CD4-positive, alpha-beta memory T cell (primary cell): Measurements from ENCODE around the gene NEK9. TPM values are rescaled to one million over a fixed set of nuclear protein-coding genes. Genes with fewer than 3 reads are reported as not detected.

Experiments
- CTCF ChIA-PET: fragments of 350-600 bp; sonication (Branson Sonifier 250); formaldehyde crosslinking; loops from one replicate; lab custom pipeline; 2021; ENCODE audit warnings: inconsistent platforms; ENCODE audit not compliant: partially characterized antibody; lab: Charles Lee
- POLR2A ChIA-PET: fragments of 350-600 bp; sonication (Branson Sonifier 250); formaldehyde crosslinking; loops from one replicate; lab custom pipeline; 2021; ENCODE audit not compliant: partially characterized antibody; lab: Charles Lee
- DNase-seq, 5 donors: peaks; one replicate each; pipeline versions ENCODE4 v3.0.0 to v3.0.0-alpha.2; 2020 to 2022; ENCODE audit warnings: mixed read lengths in 1 of 5
- H3K27ac ChIP-seq: one replicate; pipeline ENCODE4 v1.7.0; 2013; ENCODE audit warnings: low read depth, low read length
- H3K27me3 ChIP-seq: 2 replicates; pipeline ENCODE4 v1.7.0; 2013; ENCODE audit warnings: mild to moderate bottlenecking, low read length, moderate library complexity; ENCODE audit not compliant: insufficient read depth
- H3K36me3 ChIP-seq: 2 replicates; pipeline ENCODE4 v1.7.0; 2013; ENCODE audit warnings: mild to moderate bottlenecking, low read length, moderate library complexity; ENCODE audit not compliant: insufficient read depth
- H3K4me1 ChIP-seq: 2 replicates; pipeline ENCODE4 v1.7.0; 2013; ENCODE audit warnings: mild to moderate bottlenecking, low read length, moderate library complexity; ENCODE audit not compliant: insufficient read depth
- H3K4me3 ChIP-seq, 2 donors: one replicate each; pipeline ENCODE4 v1.7.0; 2013; ENCODE audit warnings: low read length in 2 of 2, mild to moderate bottlenecking in 1 of 2
- H3K9me3 ChIP-seq, 2 donors: one replicate each; pipeline ENCODE4 v1.7.0; 2013; ENCODE audit warnings: low read length in 2 of 2, control low read depth in 1 of 2; ENCODE audit not compliant: control insufficient read depth in 1 of 2
- H3K27ac Mint-ChIP-seq, 7 donors: one replicate each; pipeline ENCODE4 v1.8.0; 2020 to 2021; ENCODE audit warnings: mixed read lengths in 7 of 7, mild to moderate bottlenecking in 6 of 7, inconsistent platforms in 3 of 7, moderate library complexity in 3 of 7
- H3K27me3 Mint-ChIP-seq, 2 donors: one replicate each; pipeline ENCODE4 v1.8.0; 2020 to 2021; ENCODE audit warnings: mixed read lengths in 2 of 2
- H3K36me3 Mint-ChIP-seq, 2 donors: one replicate each; pipeline ENCODE4 v1.8.0; 2020 to 2021; ENCODE audit warnings: mixed read lengths in 2 of 2, inconsistent platforms in 1 of 2, mild to moderate bottlenecking in 1 of 2
- H3K4me1 Mint-ChIP-seq, 4 donors: one replicate each; pipeline ENCODE4 v1.8.0; 2020 to 2021; ENCODE audit warnings: mixed read lengths in 4 of 4, mild to moderate bottlenecking in 1 of 4
- H3K4me3 Mint-ChIP-seq, 8 donors: one replicate each; pipeline ENCODE4 v1.8.0; 2020 to 2021; ENCODE audit warnings: mixed read lengths in 8 of 8, mild to moderate bottlenecking in 7 of 8, moderate library complexity in 6 of 8, inconsistent platforms in 3 of 8
- H3K9me3 Mint-ChIP-seq, 8 donors: one replicate each; pipeline ENCODE4 v1.8.0; 2020 to 2021; ENCODE audit warnings: mixed read lengths in 8 of 8, mild to moderate bottlenecking in 5 of 8, inconsistent platforms in 3 of 8, moderate library complexity in 1 of 8
- intact Hi-C: fragments of 100-400 bp; cut with micrococcal nuclease; formaldehyde crosslinking; loops from one replicate; pipeline ENCODE4 v1.15.1; 2023
- polyA plus RNA-seq, 2 donors: library from polyadenylated mRNA; unstranded; fragments of 300-500 nt; fragmentation: Illumina TruSeq; gene quantifications; one replicate each; pipeline ENCODE4 v1.2.3, GENCODE V29; 2021
- total RNA-seq, 2 experiments: library from RNA; stranded (reverse); gene quantifications; one replicate each; pipeline ENCODE4 v1.2.3, GENCODE V29; 2021

Gene NEK9
- total and polyA plus RNA-seq, 4 experiments from 2014 or later: 9.8 to 133 (median 74.6) TPM

DNA sequence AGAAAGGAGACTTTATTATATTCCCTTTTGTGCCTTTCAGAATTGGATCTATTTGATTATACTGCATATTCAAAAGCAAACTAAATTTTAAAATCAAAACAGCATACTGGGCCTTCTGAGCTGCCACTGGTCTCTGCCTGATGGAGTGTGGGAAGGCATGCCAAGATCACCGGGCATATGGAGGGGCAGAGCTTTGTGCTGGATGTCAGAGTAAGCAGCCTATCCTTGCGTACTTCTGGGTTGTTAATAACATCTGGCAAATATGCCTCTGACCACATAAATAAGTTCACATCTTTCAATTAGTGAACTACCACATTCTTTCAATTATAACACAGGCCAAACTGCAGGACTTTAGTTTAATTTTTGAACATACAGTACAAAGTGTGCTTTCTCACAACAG, 93.9 kb downstream of the NEK9 start:
- POLR2A ChIA-PET: no interaction called here
- Mint-ChIP-seq H3K4me1 (peaks cover 0 to 5% (median 2%) of the 10 kb centered on the region in 4 donors), H3K9me3 (no peaks in the 10 kb centered on the region), H3K27me3 (no peaks in the 10 kb centered on the region), H3K4me3 (no peak overlapping the region), H3K27ac (no peak overlapping the region), H3K36me3 (peaks cover 45 to 52% of the 10 kb centered on the region in 2 donors)
- Histone ChIP-seq H3K4me1 (no peaks in the 10 kb centered on the region), H3K9me3 (no peaks in the 10 kb centered on the region), H3K27me3 (no peaks in the 10 kb centered on the region), H3K4me3 (no peak overlapping the region), H3K36me3 (no peaks in the 10 kb centered on the region), H3K27ac (no peak overlapping the region)
- CTCF ChIA-PET: no interaction called here
- DNase-seq: no peak
- intact Hi-C loops: no loop called here

GRCh38 chr14:75030147-75030546, 96.7 kb downstream of the NEK9 start:
- no peaks in the 10 kb centered on the region for H3K9me3 ChIP-seq
- Mint-ChIP-seq H3K27me3 (no peaks in the 10 kb centered on the region), H3K4me3 (no peak overlapping the region), H3K27ac (no peak overlapping the region), H3K36me3 (peaks cover 34 to 35% of the 10 kb centered on the region in 2 donors), H3K4me1 (peaks cover 0 to 3% (median 0%) of the 10 kb centered on the region in 4 donors), H3K9me3 (no peaks in the 10 kb centered on the region)
- ChIA-PET CTCF (no interaction called here), POLR2A (no interaction called here)
- intact Hi-C loops: no loop called here
- peaks cover 2% of the 10 kb centered on the region for H3K36me3 ChIP-seq
- H3K27me3 ChIP-seq: no peaks in the 10 kb centered on the region
- no peak overlapping the region for H3K4me3 ChIP-seq
- no peaks in the 10 kb centered on the region for H3K4me1 ChIP-seq
- H3K27ac ChIP-seq: no peak overlapping the region
- DNase-seq: no peak

Other genes starting within 250 kb of the NEK9 start
- gene DLST, start 245.1 kb downstream of the NEK9 start, total RNA-seq: 100 to 1,000 TPM; 101 to 104 TPM
- gene DLST, start 245.1 kb downstream of the NEK9 start, polyA plus RNA-seq: 10 to 100 TPM in 1 of 2 donors, 1 to 10 TPM in 1; 4.8 to 10.8 TPM
- gene RPS6KL1, start 203.8 kb downstream of the NEK9 start, total RNA-seq: 1 to 10 TPM; 2.5 to 2.9 TPM
- gene RPS6KL1, start 203.8 kb downstream of the NEK9 start, polyA plus RNA-seq: under 1 TPM; 0.45 to 0.87 TPM
- gene PGF, start 171.5 kb downstream of the NEK9 start, total RNA-seq: not detected
- under 1 TPM; 0.11 to 0.13 TPM for gene PGF, start 171.5 kb downstream of the NEK9 start, polyA plus RNA-seq
- gene EIF2B2, start 124.1 kb downstream of the NEK9 start, total RNA-seq: 10 to 100 TPM; 31.3 to 31.7 TPM
- gene EIF2B2, start 124.1 kb downstream of the NEK9 start, polyA plus RNA-seq: 10 to 100 TPM; 32.6 to 38.8 TPM
- 10 to 100 TPM; 24.9 to 26.8 TPM for gene MLH3, start 75.6 kb downstream of the NEK9 start, total RNA-seq
- gene MLH3, start 75.6 kb downstream of the NEK9 start, polyA plus RNA-seq: 10 to 100 TPM in 1 of 2 donors, 1 to 10 TPM in 1; 3.9 to 12.6 TPM
- gene ACYP1, start 63.0 kb downstream of the NEK9 start, total RNA-seq: 10 to 100 TPM; 38.5 to 46.6 TPM
- 10 to 100 TPM; 16.0 to 20.7 TPM for gene ACYP1, start 63.0 kb downstream of the NEK9 start, polyA plus RNA-seq
- under 1 TPM; 0.76 to 0.97 TPM for gene ZC2HC1C, start 57.4 kb downstream of the NEK9 start, total RNA-seq
- 1 to 10 TPM; 1.5 to 3.6 TPM for gene ZC2HC1C, start 57.4 kb downstream of the NEK9 start, polyA plus RNA-seq
- 100 to 1,000 TPM; 202 to 217 TPM for gene TMED10, start 49.6 kb upstream of the NEK9 start, total RNA-seq
- 100 to 1,000 TPM; 338 to 425 TPM for gene TMED10, start 49.6 kb upstream of the NEK9 start, polyA plus RNA-seq
- 1 to 10 TPM; 4.1 to 4.3 TPM for gene FOS, start 151.8 kb upstream of the NEK9 start, total RNA-seq
- 100 to 1,000 TPM; 162 to 519 TPM for gene FOS, start 151.8 kb upstream of the NEK9 start, polyA plus RNA-seq